HepG2 (cell line): Measurements from ENCODE around the gene F7. TPM values are rescaled to one million over a fixed set of nuclear protein-coding genes. Genes with fewer than 3 reads are reported as not detected.

Experiments
- FOXA1 ChIP-seq, 2 experiments: fragments of 450-650 bp in 1 of 2; sonication (generic) in 1 of 2; formaldehyde crosslinking in 1 of 2; IDR thresholded peaks; 2 replicates each; pipeline versions ENCODE4 v1.4.0 to v1.6.1; 2016 to 2020; ENCODE audit warnings: missing genetic modification reagents in 1 of 2
- POLR2A ChIP-seq, 2 experiments: IDR thresholded peaks; 2 replicates each; pipeline ENCODE4 v1.6.1; 2011; ENCODE audit warnings: low read depth in 2 of 2, low read length in 2 of 2, mild to moderate bottlenecking in 1 of 2, moderate library complexity in 1 of 2; ENCODE audit not compliant: insufficient read depth in 1 of 2
- REST ChIP-seq, 2 experiments: IDR thresholded peaks; 2 replicates each; pipeline ENCODE4 v1.6.1; 2011 to 2012; ENCODE audit warnings: low read length in 2 of 2, borderline replicate concordance in 1 of 2, low read depth in 1 of 2, mild to moderate bottlenecking in 1 of 2, moderate library complexity in 1 of 2
- SKI ChIP-seq: fragments of 450-650 bp; IDR thresholded peaks from one replicate; pipeline ENCODE4 v1.6.1; 2018; ENCODE audit warnings: mild to moderate bottlenecking; ENCODE audit not compliant: partially characterized antibody
- SP5 ChIP-seq: IDR thresholded peaks from 2 replicates; pipeline ENCODE4 v1.6.1; 2016; ENCODE audit warnings: low read depth, borderline replicate concordance
- UBTF ChIP-seq: sonication (generic); formaldehyde crosslinking; IDR thresholded peaks from 2 replicates; pipeline ENCODE4 v1.4.0; 2020; ENCODE audit warnings: mild to moderate bottlenecking, missing genetic modification reagents
- ZBTB2 ChIP-seq: sonication (generic); formaldehyde crosslinking; IDR thresholded peaks from 2 replicates; pipeline ENCODE4 v1.8.0; 2022; ENCODE audit warnings: low read depth, missing genetic modification reagents
- ZNF407 ChIP-seq: sonication (generic); formaldehyde crosslinking; IDR thresholded peaks from one replicate; pipeline ENCODE4 v1.5.1; 2020; ENCODE audit warnings: mild to moderate bottlenecking, missing genetic modification reagents; ENCODE audit errors: not compliant biosample characterization
- ZNF510 ChIP-seq: sonication (generic); formaldehyde crosslinking; IDR thresholded peaks from 2 replicates; pipeline ENCODE4 v1.4.0; 2020; ENCODE audit warnings: low read depth, mild to moderate bottlenecking, missing genetic modification reagents
- ZNF619 ChIP-seq: sonication (generic); formaldehyde crosslinking; IDR thresholded peaks from 2 replicates; pipeline ENCODE4 v1.4.0; 2020; ENCODE audit warnings: mild to moderate bottlenecking, missing genetic modification reagents
- ZNF749 ChIP-seq: sonication (generic); formaldehyde crosslinking; IDR thresholded peaks from 2 replicates; pipeline ENCODE4 v1.8.0; 2022; ENCODE audit warnings: mild to moderate bottlenecking, missing genetic modification reagents, moderate library complexity, borderline replicate concordance
- polyA plus RNA-seq, 8 experiments: library from polyadenylated mRNA; depleted of rRNA in 3 of 8; stranded (reverse) in 7 of 8; unstranded in 1 of 8; fragments of >200 nt; fragmentation: Illumina TruSeq in 4 of 8; extraction: Trizol in 4 of 8; gene quantifications; 2 replicates each; pipeline versions ENCODE4 v1.2.1 to v1.2.3, GENCODE V29; 2011 to 2016; ENCODE audit warnings: low read depth in 4 of 8, missing spikeins in 1 of 8, mixed read lengths in 1 of 8; ENCODE audit not compliant: insufficient read depth in 1 of 8
- total RNA-seq, 5 experiments: library from RNA; depleted of rRNA; stranded (reverse); fragments of >200 nt; fragmentation: Illumina TruSeq; extraction: Trizol; gene quantifications; 2 replicates each; pipeline ENCODE4 v1.2.3, GENCODE V29; 2016; ENCODE audit warnings: low read depth in 1 of 5

F7 gene
- total and polyA plus RNA-seq, 2 of the 13 experiments (the other 11 are each of a cell fraction or from before 2014, with no cell fraction given): 12.6 to 26.5 TPM

GRCh38 chr13:113149711-113150549 lies 44.3 kb downstream of the F7 start (continued):
- TF ChIP-seq ZBTB2 (CRISPR knock-in tag) (no peak), UBTF (CRISPR knock-in tag) (no peak; the same call in 1 of the 2 replicates), POLR2A (IDR thresholded peaks at IDR 0.05; ENCODE audit: insufficient read depth in 1 of 2, low read depth in 2 of 2, low read length in 2 of 2) (no peak), ZNF749 (CRISPR knock-in tag) (no peak), SKI (peak; percentile 63), REST (IDR thresholded peaks at IDR 0.05; ENCODE audit: borderline replicate concordance in 1 of 2, low read depth in 1 of 2, low read length in 2 of 2) (no peak), ZNF510 (CRISPR knock-in tag) (no peak), ZNF619 (CRISPR knock-in tag) (no peak), FOXA1 (IDR thresholded peaks at IDR 0.05) (no peak), FOXA1 (CRISPR knock-in tag; IDR thresholded peaks at IDR 0.05) (peak; percentile 67), ZNF407 (CRISPR knock-in tag) (no peak), SP5 (peak; percentile 56; the same call in 1 of the 2 replicates)
